NK-92 (cell line): ENCODE data around the gene LRP1B.

Experiments
- DNase-seq: peaks from one replicate; lab custom pipeline; 2025; ENCODE audit not compliant: unreplicated experiment; lab: John Stamatoyannopoulos, UW

Gene LRP1B

DNA sequence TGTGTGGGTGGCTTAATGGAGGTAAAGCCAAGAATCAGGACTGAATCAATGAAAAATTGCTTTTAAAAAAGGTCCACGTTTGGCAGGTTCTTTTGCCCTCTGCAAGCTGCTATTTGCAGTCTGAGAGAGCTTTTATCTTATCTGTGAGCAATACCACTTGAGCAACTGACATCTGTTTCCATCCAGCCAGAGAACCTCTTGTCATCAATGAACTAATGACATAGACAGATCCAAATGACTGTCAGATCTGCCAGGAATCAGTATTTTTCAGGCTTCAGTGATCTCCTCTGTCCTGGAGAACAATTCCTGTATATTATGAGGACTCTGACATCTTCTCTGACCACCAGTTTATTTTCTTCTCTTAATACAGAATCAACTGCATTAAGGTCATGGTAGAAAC is 608.1 kb downstream of the LRP1B start:
- DNase-seq = no peak

- no peak for DNase-seq
Measured at GRCh38 chr2:141522048-141522447, 608.8 kb downstream of the LRP1B start.

DNA sequence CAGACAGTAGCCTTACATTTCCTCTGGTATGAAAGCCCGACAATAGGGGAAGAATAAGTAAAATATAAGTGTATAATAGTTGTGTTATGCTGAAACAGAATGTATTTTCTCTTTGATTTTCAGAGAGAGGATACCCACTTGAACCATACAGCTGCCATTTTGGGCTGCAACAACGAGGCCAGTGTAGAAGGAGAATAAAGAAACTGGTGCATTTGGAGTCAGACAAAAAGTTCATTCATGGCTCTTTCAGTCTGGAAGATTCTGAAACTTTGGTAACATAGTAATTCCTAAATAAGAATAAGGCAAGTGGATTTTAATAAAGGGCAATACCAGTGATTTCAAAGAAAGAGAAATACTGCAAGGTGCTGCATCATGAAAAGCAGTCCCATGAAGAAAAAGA is 610.9 kb downstream of the LRP1B start:
- no peak for DNase-seq

DNA sequence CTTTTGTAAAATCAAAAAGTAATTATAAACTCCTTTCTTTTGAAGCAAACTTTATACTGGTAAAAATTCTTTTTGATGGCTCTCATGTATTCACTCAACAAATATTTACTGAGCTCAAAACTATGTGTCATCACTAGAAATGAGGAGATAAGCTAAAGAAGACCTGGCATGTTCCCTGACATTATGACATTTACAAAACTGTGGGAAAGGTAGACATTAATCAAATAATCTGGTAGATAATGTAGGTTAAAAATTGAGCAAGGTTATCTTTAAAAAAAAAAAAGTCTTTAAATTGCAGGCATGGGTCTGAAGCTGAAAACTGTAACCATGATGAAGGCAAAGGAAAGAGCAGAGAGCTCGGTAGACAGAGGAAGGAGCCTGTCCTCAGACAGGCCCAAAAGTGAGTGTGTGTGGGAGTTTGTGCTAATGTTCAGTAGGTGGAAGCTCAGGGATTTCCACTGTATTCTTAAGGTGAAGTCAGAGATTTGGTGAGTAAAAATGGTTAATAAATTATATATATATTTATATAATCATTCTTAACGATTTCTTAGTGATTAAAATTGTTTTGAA is 612.9 kb downstream of the LRP1B start:
- DNase-seq = no peak

DNA sequence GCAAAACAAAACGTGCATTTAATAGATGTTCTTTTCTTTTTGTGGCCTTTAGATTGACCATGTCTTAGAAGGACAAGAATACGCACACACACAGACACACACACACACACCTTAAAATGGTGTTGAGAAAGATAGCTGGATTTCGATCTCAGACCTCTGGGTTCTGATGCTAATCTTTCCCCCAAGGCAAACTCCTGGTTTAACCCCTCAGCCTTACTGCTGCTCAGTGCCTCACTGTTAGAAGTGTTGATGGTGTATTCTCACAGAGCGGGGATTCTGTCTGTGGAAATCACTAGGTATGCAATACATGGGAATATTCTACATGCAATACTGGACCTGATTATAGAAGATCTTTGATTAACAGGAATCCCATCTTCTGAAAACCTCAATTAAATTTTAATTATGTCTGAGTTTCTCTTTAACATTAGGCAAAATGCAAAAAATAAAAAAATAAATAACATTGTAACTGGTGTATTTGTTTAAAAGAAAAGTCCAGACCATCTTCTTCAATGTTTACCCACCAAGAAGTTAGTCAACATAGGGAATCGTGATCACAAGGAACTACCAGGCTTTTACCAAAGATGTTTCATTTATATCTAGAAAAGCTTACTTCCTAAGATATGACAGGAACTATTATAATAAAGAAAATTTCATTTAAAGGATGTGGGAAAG is 613.5 kb downstream of the LRP1B start:
- no peak for DNase-seq

DNA sequence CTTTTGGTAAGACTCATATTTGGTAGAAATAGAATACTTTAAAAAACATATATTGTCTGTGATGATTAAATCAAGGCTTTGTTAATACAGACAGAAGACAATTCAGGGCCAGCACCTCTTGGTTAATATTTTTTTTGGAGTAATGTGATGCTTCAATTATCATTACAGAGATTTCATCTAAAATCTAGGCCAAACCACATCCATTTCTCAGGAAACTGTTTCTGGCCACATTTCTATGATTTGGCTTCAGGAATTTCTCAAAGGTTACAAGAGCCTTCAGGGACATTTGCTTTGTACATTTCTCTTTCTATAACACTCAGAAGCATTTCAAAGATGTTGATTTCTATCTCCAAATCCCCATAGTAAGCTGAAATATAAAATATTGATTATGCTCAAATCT is 614.9 kb downstream of the LRP1B start:
- DNase-seq = no peak

GRCh38 chr2:141513853-141514252 is 617.0 kb downstream of the LRP1B start:
- no peak for DNase-seq

DNA sequence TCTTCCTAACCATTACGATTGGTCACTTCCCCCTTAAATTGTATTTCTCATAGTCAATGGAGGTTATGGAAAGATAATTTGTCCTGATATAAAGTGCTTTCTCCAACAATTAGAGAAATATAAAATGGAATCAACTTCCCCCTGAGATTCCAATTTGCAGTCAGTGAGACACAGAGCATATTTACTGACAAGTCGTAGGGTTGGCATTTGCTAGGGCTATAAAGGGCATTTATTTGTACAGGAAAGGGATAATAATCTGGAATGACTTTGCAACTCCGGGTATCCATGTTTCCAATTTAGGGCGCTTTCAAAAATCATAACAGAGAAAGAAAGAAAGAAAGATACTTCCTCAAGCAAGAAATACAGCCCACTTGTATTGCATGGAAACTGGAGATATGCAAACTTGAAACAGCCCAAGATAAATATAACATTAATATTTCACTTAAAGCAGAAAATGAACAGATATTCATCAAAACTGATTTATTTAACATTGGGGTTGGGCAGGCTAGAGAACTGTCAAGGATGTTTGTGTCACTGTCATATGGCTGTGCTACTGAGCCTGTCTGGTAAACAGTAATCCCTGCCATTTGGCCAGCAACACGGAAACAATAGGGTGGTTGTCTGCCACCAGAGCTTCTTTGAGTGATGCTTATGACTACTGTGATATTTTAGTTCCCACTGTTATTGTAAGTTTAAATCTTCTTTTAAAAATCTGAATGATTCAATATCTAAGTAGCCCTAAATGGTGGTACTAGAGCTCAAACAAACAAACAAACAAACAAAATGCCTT is 621.8 kb downstream of the LRP1B start:
- no peak for DNase-seq

GRCh38 chr2:141508086-141508752 is 622.6 kb downstream of the LRP1B start:
- no peak for DNase-seq

- DNase-seq = no peak
Measured at GRCh38 chr2:141506135-141506534, 624.7 kb downstream of the LRP1B start.

DNA sequence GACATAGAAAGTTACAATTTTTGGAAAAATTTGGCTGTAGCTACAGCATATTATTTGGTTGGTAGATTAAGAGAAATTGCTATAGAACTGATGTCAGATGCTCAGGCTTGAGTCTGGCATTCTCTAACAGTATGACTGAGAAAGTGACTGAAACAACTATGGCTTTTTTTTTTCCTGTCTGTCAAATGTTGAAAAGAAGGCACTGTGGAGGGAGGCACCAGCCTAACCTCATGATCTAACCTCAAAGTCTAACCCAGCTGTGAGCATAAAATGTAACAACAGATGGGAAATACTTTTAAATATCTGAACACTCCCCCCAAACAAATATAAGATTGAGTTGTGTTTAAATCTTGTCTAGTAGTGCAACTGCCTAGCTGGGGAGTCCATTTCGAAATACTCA is 629.1 kb downstream of the LRP1B start:
- DNase-seq = no peak

- DNase-seq = no peak
Measured at GRCh38 chr2:141499123-141499522, 631.7 kb downstream of the LRP1B start.

- no peak for DNase-seq
Measured at GRCh38 chr2:141498561-141498960, 632.3 kb downstream of the LRP1B start.

GRCh38 chr2:141497272-141497671 is 633.5 kb downstream of the LRP1B start:
- no peak for DNase-seq

GRCh38 chr2:141496810-141497209 is 634.0 kb downstream of the LRP1B start:
- no peak for DNase-seq

DNA sequence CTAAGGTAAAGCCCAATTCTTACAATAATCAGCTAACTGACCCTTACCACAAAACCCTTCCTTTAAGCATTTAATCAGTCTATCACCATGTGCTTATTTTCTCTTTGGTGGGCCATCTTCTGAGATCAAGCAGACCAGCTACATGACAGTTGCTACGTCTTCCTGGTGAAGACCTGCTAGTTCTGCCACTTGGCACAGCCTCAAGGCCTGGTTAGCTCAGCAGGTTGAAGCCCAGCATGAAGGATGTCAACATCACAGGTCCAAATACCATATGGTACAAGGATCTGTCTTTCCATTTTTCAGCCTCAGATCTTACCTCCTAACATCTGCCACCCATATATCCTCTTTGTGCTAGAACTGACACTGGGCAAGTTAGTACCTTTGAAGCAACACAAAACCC is 636.9 kb downstream of the LRP1B start:
- no peak for DNase-seq

GRCh38 chr2:141492816-141493215 is 638.0 kb downstream of the LRP1B start:
- DNase-seq = no peak

GRCh38 chr2:141490886-141491285 is 639.9 kb downstream of the LRP1B start:
- DNase-seq = no peak

DNA sequence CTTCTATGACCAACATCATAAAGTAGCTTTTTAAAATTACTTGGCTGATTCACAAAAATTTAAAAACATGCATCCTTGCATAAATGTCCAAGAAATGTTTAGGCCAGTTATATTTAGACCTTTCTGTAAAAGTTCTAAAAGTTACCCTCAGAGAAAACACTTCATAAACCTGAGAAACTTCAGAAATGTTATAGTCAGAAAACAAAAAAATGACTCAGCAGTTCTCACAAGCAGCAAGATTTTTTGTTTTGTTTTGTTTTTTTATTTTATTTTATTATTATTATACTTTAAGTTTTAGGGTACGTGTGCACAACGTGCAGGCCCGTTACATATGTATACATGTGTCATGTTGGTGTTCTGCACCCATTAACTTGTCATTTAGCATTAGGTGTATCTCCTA is 648.1 kb downstream of the LRP1B start:
- no peak for DNase-seq

- DNase-seq = no peak
Measured at GRCh38 chr2:141475801-141476200, 655.0 kb downstream of the LRP1B start.

DNA sequence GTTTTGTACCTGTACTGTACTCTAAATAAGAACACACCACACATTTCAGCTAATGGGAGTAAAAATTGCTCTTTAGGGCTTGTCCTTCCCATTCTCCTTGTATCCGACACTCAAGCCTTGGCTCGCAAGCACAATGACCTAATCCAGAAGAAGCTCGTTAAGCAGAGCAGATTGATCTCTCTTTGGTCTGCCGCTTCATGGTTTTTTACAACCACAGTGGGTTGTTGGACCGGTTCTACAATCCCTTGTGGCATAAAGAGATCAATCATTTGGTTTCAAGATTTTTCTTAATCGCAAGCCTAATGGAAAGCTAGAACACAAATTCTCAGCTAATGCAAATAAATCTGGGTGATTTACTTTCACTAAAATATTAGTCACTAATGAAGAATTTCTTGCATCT is 662.1 kb downstream of the LRP1B start:
- no peak for DNase-seq

GRCh38 chr2:141467331-141467730 is 663.5 kb downstream of the LRP1B start:
- no peak for DNase-seq
